ENCODE data around the gene LAMA2. TPM values are rescaled to one million over a fixed set of nuclear protein-coding genes. Genes with fewer than 3 reads are reported as not detected.
"Not testable (repeated sequence)": the region's sequence is repeated elsewhere in the genome, so short reads cannot be mapped to it uniquely, and the experiment has no call there.

LAMA2 gene
- total and polyA plus RNA-seq, 4 donors = 6.0 to 86.5 (median 46.4) TPM

DNA sequence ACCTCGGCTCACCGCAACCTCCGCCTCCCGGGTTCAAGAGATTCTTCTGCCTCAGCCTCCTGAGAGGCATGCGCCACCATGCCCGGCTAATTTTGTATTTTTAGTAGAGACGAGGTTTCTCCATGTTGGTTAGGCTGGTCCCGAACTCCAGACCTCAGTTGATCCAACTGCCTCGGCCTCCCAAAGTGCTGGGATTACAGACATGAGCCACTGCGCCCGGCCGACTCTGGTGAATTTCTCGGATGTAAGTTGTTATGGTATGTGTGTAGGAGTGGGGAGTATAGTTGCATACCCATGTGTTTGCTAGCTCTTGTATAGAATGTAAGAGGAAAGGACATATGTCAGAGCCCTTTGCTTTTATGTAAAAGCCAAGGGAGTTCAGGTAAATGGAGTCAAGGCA lies 170.2 kb downstream of the LAMA2 start:
- ATAC-seq (ENCODE audit: low FRiP score); H3K4me1 ChIP-seq (ENCODE audit: control insufficient read depth in 1 of 2, insufficient read depth in 2 of 2, low read length in 2 of 2); H3K27ac ChIP-seq (ENCODE audit: low read depth in 1 of 2, low read length in 2 of 2); H3K9me3 ChIP-seq (ENCODE audit: control insufficient read depth, low read length); DNase-seq; H3K4me3 ChIP-seq (ENCODE audit: low read length in 2 of 2); intact Hi-C loops (cut with DNase I); H3K36me3 ChIP-seq (ENCODE audit: control insufficient read depth in 1 of 2, insufficient read depth in 2 of 2, low read length in 1 of 2); H3K27me3 ChIP-seq (ENCODE audit: control insufficient read depth in 1 of 2, insufficient read depth in 2 of 2, low read length in 1 of 2): not testable (repeated sequence)
- WGBS, 2 donors = 97% methylated on average over 13 of the region's 13 CpGs

DNA sequence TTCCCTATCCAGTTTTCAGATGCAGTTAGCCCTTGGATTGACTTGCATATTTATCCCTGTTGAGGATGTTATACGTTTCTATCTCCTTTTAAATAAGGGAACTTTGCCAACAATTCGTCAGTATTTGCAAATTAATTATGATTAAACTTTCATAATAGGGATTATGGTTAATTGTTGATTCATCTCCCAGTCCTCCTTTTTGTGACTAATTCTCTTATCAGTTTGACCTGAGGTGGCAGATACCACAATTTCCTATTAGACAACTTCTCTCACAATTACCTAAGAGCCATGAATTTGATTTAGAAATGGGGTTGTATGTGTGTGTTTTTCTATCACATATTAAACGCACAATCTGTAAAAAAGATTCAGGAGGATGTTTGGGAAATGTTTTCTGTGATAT lies 172.9 kb downstream of the LAMA2 start:
- 60 to 67% methylated on average over 3 of the region's 3 CpGs for WGBS, 2 donors
- H3K27ac ChIP-seq (ENCODE audit: low read depth in 1 of 2, low read length in 2 of 2) = no peak overlapping the region
- no peaks in the 10 kb centered on the region for H3K27me3 ChIP-seq (ENCODE audit: control insufficient read depth in 1 of 2, insufficient read depth in 2 of 2, low read length in 1 of 2)
- intact Hi-C loops (cut with DNase I) = no loop called here
- DNase-seq (no peak), ATAC-seq (ENCODE audit: low FRiP score) (no peak)
- H3K4me1 ChIP-seq (ENCODE audit: control insufficient read depth in 1 of 2, insufficient read depth in 2 of 2, low read length in 2 of 2) = no peaks in the 10 kb centered on the region
- no peaks in the 10 kb centered on the region for H3K36me3 ChIP-seq (ENCODE audit: control insufficient read depth in 1 of 2, insufficient read depth in 2 of 2, low read length in 1 of 2)
- H3K4me3 ChIP-seq (ENCODE audit: low read length in 2 of 2) = no peak overlapping the region
- no peaks in the 10 kb centered on the region for H3K9me3 ChIP-seq (ENCODE audit: control insufficient read depth, low read length)

DNA sequence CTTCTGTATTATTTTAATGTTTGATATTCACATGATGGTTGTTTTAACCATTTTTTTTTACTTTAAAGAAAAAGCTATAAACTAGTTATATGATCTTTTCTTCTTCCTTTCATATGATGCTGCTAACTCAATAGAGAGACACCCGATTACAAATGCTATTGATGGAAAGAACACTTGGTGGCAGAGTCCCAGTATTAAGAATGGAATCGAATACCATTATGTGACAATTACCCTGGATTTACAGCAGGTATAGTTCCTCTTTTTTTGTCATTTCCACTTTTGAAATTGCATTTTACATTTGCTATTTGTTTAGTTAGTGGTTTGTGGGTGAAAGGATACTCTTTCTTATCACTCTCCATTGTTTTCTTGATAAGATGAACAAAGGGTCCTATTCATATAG lies 176.7 kb downstream of the LAMA2 start:
- Histone ChIP-seq H3K36me3 (ENCODE audit: control insufficient read depth in 1 of 2, insufficient read depth in 2 of 2, low read length in 1 of 2) (no peaks in the 10 kb centered on the region), H3K27me3 (ENCODE audit: control insufficient read depth in 1 of 2, insufficient read depth in 2 of 2, low read length in 1 of 2) (no peaks in the 10 kb centered on the region), H3K4me1 (ENCODE audit: control insufficient read depth in 1 of 2, insufficient read depth in 2 of 2, low read length in 2 of 2) (no peaks in the 10 kb centered on the region), H3K27ac (ENCODE audit: low read depth in 1 of 2, low read length in 2 of 2) (no peak overlapping the region), H3K9me3 (ENCODE audit: control insufficient read depth, low read length) (no peaks in the 10 kb centered on the region), H3K4me3 (ENCODE audit: low read length in 2 of 2) (no peak overlapping the region)
- DNase-seq (no peak), ATAC-seq (ENCODE audit: low FRiP score) (no peak)
- intact Hi-C loops (cut with DNase I) = no loop called here
- whole genome bisulfite sequencing, 2 donors = 88% methylated on average over 2 of the region's 2 CpGs

DNA sequence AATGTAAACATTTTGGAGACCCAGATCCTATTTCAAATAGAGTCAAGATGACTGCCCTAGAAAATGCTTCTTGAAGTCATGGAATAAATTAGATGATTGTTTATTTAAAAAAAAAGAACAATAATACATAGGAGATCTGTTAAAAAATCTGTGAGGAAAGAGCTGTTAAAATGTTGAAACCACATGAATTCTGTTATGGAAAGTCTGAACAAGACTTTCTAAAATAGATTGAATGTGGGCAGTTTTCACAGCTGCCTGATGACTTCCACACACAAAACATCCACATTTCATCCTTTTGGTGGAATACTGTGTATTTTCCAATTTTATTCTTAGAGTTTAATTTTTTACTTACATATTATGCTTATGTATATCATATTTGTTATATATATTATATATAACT lies 186.1 kb downstream of the LAMA2 start:
- no peaks in the 10 kb centered on the region for H3K9me3 ChIP-seq (ENCODE audit: control insufficient read depth, low read length)
- ATAC-seq (ENCODE audit: low FRiP score) (no peak), DNase-seq (no peak)
- H3K4me1 ChIP-seq (ENCODE audit: control insufficient read depth in 1 of 2, insufficient read depth in 2 of 2, low read length in 2 of 2) = no peaks in the 10 kb centered on the region
- H3K4me3 ChIP-seq (ENCODE audit: low read length in 2 of 2) = no peak overlapping the region
- H3K27ac ChIP-seq (ENCODE audit: low read depth in 1 of 2, low read length in 2 of 2) = no peak overlapping the region
- intact Hi-C loops (cut with DNase I) = no loop called here
- no peaks in the 10 kb centered on the region for H3K36me3 ChIP-seq (ENCODE audit: control insufficient read depth in 1 of 2, insufficient read depth in 2 of 2, low read length in 1 of 2)
- no peaks in the 10 kb centered on the region for H3K27me3 ChIP-seq (ENCODE audit: control insufficient read depth in 1 of 2, insufficient read depth in 2 of 2, low read length in 1 of 2)

DNA sequence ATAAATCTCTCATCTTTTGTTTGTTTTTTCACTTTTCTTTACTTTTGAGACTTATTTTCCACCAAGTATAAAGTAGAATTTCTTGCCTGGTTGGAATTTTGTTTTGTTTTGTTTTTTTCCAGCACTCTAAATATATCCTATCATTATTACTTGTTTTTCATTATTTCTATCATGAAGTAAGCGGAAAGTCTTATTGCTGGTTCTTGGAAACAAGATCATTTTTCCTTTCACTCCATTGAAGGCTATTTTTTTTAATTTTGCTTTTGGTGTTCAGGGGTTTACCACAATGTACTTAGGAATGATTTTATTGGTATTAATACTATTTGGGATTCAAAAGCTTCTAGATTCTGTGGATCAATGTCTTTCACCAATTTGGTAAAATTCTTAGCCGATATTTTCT lies 190.1 kb downstream of the LAMA2 start:
- H3K4me3 ChIP-seq (ENCODE audit: low read length in 2 of 2) = no peak overlapping the region
- no peaks in the 10 kb centered on the region for H3K27me3 ChIP-seq (ENCODE audit: control insufficient read depth in 1 of 2, insufficient read depth in 2 of 2, low read length in 1 of 2)
- H3K4me1 ChIP-seq (ENCODE audit: control insufficient read depth in 1 of 2, insufficient read depth in 2 of 2, low read length in 2 of 2) = no peaks in the 10 kb centered on the region
- ATAC-seq (ENCODE audit: low FRiP score) = no peak
- H3K27ac ChIP-seq (ENCODE audit: low read depth in 1 of 2, low read length in 2 of 2) = no peak overlapping the region
- H3K9me3 ChIP-seq (ENCODE audit: control insufficient read depth, low read length) = no peaks in the 10 kb centered on the region
- intact Hi-C loops (cut with DNase I) = no loop called here
- H3K36me3 ChIP-seq (ENCODE audit: control insufficient read depth in 1 of 2, insufficient read depth in 2 of 2, low read length in 1 of 2) = no peaks in the 10 kb centered on the region
- DNase-seq = no peak
- 91 to 94% methylated on average over 2 of the region's 2 CpGs for WGBS, 2 donors

DNA sequence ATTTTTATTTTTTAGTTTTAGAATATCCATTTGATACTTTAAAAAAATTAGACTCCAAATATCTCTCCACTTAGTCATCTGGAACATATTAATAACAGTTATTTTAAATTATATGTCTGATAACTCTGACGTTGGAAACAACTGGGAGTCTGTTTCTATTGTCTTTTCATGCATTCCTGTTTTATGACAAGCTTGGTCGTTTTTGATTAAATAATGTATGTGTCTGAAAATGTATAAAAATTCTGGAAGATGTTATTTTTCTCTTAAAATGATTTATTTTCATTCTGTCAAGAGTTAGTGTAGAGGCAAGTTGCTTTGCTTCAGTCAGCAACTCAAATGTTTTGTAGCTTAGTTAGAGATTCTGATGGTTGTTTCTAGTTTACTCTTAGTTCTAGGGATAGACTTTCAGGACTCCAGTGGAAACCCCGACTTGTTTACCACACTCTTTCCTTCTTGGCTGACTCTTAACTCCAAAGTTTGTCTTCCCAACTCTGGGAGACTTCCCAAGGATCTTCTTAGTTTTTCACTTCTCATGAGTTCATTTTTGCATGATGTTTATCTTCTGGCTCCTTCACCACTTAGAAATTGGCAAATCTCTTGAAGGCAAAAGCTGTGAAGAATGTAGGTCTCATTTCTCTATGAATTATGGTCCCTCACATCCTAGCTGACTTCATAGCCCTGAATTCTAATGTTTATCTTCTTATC lies 190.9 kb downstream of the LAMA2 start:
- intact Hi-C loops (cut with DNase I) = no loop called here
- Histone ChIP-seq H3K4me1 (ENCODE audit: control insufficient read depth in 1 of 2, insufficient read depth in 2 of 2, low read length in 2 of 2) (no peaks in the 10 kb centered on the region), H3K36me3 (ENCODE audit: control insufficient read depth in 1 of 2, insufficient read depth in 2 of 2, low read length in 1 of 2) (no peaks in the 10 kb centered on the region), H3K27ac (ENCODE audit: low read depth in 1 of 2, low read length in 2 of 2) (no peak overlapping the region), H3K9me3 (ENCODE audit: control insufficient read depth, low read length) (no peaks in the 10 kb centered on the region), H3K4me3 (ENCODE audit: low read length in 2 of 2) (no peak overlapping the region), H3K27me3 (ENCODE audit: control insufficient read depth in 1 of 2, insufficient read depth in 2 of 2, low read length in 1 of 2) (no peaks in the 10 kb centered on the region)
- WGBS, 2 donors = 11 to 15% methylated on average over 3 of the region's 3 CpGs
- DNase-seq = no peak
- ATAC-seq (ENCODE audit: low FRiP score) = peak; percentile 53

DNA sequence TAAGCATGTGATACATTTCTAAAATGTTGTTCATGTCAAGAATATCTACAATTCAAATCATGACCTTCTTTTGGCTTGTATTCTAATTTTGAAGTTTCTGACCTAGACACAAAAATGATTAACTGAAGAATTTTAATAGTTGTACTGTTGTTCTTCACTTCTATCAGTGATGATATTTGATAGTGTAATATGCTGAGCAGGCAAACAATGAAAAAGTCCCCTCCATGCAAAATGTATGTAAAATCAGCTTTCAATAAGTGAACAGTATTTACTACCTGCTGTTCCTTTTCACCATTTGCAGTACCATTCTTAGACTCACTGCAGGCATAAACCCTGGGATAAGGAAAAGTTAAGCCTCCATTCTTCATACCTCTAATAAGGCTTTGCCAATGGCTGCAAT lies 201.5 kb downstream of the LAMA2 start:
- H3K9me3 ChIP-seq (ENCODE audit: control insufficient read depth, low read length) = no peaks in the 10 kb centered on the region
- ATAC-seq (ENCODE audit: low FRiP score) = no peak
- no peaks in the 10 kb centered on the region for H3K36me3 ChIP-seq (ENCODE audit: control insufficient read depth in 1 of 2, insufficient read depth in 2 of 2, low read length in 1 of 2)
- no peak overlapping the region for H3K4me3 ChIP-seq (ENCODE audit: low read length in 2 of 2)
- H3K27me3 ChIP-seq (ENCODE audit: control insufficient read depth in 1 of 2, insufficient read depth in 2 of 2, low read length in 1 of 2) = no peaks in the 10 kb centered on the region
- intact Hi-C loops (cut with DNase I) = no loop called here
- no peak overlapping the region for H3K27ac ChIP-seq (ENCODE audit: low read depth in 1 of 2, low read length in 2 of 2)
- DNase-seq = no peak
- no peaks in the 10 kb centered on the region for H3K4me1 ChIP-seq (ENCODE audit: control insufficient read depth in 1 of 2, insufficient read depth in 2 of 2, low read length in 2 of 2)

DNA sequence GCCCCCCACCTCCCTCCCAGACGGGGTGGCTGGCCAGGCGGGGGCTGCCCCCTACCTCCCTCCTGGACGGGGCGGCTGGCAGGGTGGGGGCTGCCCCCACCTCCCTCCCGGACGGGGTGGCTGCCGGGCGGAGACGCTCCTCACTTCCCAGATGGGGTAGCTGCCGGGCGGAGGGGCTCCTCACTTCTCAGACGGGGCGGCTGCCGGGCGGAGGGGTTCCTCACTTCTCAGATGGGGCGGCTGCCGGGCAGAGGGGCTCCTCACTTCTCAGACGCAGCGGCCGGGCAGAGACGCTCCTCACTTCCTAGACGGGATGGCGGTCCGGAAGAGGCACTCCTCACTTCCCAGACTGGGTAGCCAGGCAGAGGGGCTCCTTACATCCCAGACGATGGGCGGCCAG lies 205.5 kb downstream of the LAMA2 start:
- H3K9me3 ChIP-seq (ENCODE audit: control insufficient read depth, low read length); H3K36me3 ChIP-seq (ENCODE audit: control insufficient read depth in 1 of 2, insufficient read depth in 2 of 2, low read length in 1 of 2); H3K27ac ChIP-seq (ENCODE audit: low read depth in 1 of 2, low read length in 2 of 2); intact Hi-C loops (cut with DNase I); H3K4me3 ChIP-seq (ENCODE audit: low read length in 2 of 2); H3K27me3 ChIP-seq (ENCODE audit: control insufficient read depth in 1 of 2, insufficient read depth in 2 of 2, low read length in 1 of 2); ATAC-seq (ENCODE audit: low FRiP score); H3K4me1 ChIP-seq (ENCODE audit: control insufficient read depth in 1 of 2, insufficient read depth in 2 of 2, low read length in 2 of 2): not testable (repeated sequence)
- DNase-seq = peak; percentile 39 to 50
- 94 to 97% methylated on average over 20 to 26 of the region's 26 CpGs for WGBS, 2 donors

DNA sequence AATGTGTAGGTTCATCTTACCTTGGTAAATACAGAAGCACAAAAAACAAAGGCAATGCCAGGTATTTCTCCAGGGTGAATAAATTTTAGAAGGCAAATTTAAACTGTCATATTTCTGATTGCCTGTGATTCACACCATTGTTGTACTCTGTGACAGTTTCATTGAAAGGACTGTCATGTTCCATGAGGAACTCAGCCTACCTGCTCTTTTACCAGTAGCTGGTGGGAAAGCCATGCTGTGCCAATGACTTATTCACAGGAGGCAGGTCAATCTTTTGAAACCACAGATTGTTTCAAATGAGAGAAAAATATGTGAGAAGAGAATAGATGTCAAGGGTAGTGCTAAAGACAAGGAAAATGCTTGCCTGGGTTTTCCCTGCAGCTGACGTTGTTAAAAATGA lies 206.4 kb downstream of the LAMA2 start:
- intact Hi-C loops (cut with DNase I) = no loop called here
- no peaks in the 10 kb centered on the region for H3K4me1 ChIP-seq (ENCODE audit: control insufficient read depth in 1 of 2, insufficient read depth in 2 of 2, low read length in 2 of 2)
- no peak for DNase-seq
- WGBS, 2 donors = 94 to 95% methylated on average over 1 of the region's 1 CpG
- no peak overlapping the region for H3K4me3 ChIP-seq (ENCODE audit: low read length in 2 of 2)
- H3K27me3 ChIP-seq (ENCODE audit: control insufficient read depth in 1 of 2, insufficient read depth in 2 of 2, low read length in 1 of 2) = no peaks in the 10 kb centered on the region
- no peaks in the 10 kb centered on the region for H3K9me3 ChIP-seq (ENCODE audit: control insufficient read depth, low read length)
- ATAC-seq (ENCODE audit: low FRiP score) = no peak
- H3K36me3 ChIP-seq (ENCODE audit: control insufficient read depth in 1 of 2, insufficient read depth in 2 of 2, low read length in 1 of 2) = no peaks in the 10 kb centered on the region
- H3K27ac ChIP-seq (ENCODE audit: low read depth in 1 of 2, low read length in 2 of 2) = no peak overlapping the region
